Suppressor macrophage treated with lipopolysaccharide for 4 hours (primary cell): Measurements from ENCODE around the gene ARHGAP10.
"Not testable (repeated sequence)": the region's sequence is repeated elsewhere in the genome, so short reads cannot be mapped to it uniquely, and the experiment has no call there.

Experiments used
- DNase-seq: peaks from one replicate; pipeline ENCODE4 v3.0.0-alpha.2; 2020

The ARHGAP10 gene

DNA sequence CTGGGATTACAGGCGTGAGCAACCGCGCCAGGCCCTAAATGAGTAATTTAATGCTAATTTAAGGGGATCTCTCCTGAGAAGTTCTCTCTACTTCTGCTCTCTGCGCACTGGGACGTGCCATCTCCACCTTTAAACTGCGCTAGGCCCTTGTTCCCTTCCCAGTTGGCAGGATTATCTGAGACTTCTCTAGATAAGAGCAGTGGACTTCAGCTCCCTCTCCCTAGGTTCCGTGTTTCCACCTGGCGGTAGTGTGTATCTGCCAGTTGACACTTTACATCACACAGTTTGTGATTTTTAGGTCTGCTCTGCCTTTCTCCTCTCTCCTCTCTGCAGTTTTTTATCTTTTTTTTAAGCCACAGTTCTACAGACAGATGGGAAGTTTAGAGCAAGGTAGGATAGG is 40.2 kb downstream of the ARHGAP10 start:
- no peak for DNase-seq

DNA sequence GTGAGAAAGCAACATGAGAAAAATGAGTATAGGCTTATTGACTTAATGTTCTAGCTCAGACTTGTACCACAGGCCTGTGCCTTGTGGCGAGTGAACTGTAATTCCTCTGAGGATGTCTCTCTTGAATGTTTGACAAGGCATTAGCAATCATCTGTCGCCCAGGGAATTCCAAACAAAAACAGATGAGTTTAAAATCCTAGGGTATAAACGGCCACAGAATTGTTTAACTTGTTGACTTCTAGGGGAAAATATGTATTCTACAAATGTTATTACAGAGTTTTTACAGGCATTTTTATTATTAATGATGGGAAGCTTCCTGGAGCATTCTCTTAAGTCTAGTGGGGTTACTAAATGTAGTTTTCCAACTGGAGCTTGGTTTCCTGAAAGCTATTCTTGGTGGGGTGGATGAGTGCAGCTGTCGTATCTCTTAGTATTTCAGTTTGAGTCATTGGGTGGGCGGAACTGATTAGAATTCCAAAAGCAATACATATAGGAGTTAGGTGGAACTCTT is 40.6 kb downstream of the ARHGAP10 start:
- DNase-seq, result no peak

DNA sequence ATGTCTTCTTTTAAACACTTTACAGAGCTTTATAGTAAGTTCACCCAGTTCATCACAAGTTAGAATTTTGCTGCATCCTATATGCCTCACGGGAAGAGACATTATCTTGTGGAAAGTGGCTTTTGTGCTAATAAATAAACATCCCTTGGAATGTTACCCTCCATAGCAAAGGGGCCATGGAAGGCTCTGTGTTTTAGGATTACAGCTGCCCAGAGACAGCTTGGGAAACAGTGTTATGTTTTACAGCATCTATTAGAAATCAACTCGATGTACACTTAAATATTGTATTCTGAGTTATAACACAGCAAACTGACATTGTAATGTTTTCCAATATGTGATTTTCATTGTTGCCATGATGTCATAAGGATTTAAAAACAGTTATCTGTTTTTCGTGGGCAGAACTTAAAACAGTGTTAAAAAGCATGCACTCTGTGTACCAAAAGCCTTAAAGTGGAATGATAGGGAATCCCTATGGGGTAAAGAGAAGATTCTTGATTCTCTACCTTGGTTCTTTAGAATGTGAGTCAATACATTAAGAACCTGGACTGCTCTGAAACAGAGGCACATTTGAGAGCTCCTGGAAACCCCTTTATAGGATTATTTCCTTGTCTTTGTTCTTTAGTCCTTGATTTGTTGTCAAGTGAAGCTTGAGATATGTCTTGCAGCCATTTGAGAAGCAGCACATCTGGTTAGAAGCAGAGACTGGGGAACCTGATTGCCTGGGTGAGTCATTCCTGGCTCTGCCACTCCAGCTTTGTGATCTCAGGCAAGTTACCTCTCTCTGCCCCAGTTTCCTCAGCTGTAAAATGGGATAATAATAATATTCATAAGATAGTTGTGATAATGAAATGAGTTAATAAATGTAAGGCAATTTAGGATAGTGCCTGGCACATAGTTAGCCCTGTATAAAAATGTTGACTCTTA is 41.6 kb downstream of the ARHGAP10 start:
- no peak for DNase-seq

DNA sequence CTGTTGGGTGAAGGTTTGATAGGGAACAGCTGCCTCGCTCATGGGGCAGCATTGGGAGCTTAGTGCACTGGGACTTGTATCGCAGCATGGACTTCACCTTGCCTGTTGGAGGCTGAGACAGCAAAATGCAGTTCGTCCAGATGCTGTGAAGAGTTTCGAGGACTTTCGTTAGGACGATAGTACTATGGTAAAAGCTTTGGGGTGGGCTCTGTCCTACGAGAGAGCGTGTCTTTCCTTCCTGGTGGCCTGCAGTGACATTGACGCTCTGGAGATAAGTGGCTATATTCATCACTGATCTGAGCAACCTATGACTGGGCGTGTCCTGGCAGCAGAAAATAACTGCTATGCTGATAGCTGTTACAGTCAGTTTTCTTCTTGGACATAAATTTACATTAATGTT is 44.8 kb downstream of the ARHGAP10 start:
- DNase-seq, result no peak

DNA sequence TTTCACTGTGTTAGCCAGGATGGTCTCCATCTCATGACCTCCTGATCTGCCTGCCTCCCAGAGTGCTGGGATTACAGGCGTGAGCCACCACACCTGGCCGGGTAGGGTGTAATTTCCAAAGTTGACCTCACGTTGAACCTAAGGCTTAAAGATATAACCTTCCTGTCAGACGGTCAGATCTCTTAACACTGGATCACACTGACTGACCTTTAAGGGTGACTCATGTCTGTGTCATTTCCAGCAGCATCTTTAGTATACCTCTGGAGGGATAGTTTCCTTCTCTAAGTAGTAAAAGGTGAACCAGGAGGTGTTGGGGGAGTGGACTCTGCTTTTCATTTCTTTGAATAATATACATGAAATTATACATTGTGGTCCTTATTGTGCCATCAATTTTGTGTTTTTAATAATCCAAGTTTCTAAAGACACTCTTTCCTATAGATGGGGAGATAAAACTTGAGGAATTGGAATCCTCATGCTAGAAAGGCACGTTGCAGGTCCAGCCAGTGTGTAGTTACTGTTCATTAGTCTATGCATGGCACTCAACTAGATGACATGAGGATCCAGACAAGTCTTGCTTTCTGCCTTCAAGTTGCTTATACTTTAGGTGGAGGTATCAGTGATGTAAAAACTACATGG is 45.7 kb downstream of the ARHGAP10 start:
- peak; percentile 35 for DNase-seq

DNA sequence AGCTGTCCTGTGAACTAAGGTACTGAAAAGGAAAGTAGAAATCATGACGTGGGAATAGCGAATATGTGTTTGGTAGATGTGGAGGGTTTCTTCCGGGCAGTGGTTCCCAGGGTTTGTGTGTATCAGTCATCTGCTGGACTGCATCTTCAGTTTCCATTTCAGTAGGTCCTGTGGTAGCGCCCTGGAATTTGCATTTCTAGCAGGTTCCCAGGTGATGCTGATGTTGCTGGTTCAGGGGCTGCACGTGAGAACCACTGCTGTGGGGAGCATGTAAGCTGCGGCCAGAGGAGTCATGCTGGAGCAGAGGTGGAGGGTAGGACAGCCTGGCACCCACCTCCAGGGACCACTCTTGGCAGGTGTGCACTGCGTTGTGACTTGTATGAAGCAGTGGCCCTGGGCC is 47.1 kb downstream of the ARHGAP10 start:
- no peak for DNase-seq

DNA sequence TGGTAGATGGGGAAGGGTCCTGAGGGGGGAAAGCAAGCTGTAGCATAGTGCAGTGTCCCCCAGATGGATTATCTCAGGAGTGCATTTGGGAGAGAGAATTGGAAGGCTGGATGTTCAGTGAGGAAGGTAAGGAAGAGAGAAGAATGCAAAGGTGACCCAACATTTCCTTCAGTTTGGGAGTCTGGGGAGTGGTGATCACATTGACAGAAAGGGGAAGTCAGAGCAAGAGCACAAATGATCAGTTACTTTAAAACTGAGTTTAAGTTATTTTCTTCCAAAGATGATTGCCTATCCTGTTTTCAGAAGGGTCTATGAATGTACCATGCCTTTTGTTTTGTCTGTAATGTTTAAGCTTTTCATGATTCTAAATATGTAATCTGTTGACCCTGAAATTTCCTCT is 47.6 kb downstream of the ARHGAP10 start:
- DNase-seq, result peak; percentile 57

DNA sequence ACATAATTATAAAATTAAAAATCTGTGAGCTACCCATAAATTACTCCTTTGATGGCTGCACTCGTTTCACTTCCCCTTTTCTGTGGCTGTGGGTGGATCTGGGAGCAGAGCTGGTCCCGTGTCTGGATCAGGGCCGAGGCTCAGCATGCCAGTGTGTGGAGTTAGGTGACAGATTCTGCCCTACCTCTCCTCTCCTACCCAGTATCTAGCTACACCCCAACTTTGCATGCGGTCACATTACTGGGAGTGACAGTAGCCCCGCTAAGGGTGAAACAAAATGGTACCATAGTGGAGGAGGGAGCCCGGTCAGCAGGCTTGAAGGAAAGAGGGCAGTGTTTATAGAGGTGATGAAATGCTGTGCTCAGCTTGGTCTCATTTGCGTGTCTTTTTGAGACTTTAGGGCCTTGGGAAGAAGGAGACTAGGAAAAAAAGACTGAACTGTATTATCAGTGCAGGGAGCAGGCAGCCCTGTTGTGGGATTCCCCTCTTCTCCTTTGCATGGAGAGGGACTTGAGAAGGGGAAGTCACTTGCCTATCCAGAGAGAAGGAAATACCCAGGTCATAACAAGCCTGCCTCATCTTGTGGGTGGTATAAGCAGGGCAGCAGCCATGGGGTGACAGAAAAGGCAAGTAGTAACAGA is 48.4 kb downstream of the ARHGAP10 start:
- peak; percentile 91 for DNase-seq

DNA sequence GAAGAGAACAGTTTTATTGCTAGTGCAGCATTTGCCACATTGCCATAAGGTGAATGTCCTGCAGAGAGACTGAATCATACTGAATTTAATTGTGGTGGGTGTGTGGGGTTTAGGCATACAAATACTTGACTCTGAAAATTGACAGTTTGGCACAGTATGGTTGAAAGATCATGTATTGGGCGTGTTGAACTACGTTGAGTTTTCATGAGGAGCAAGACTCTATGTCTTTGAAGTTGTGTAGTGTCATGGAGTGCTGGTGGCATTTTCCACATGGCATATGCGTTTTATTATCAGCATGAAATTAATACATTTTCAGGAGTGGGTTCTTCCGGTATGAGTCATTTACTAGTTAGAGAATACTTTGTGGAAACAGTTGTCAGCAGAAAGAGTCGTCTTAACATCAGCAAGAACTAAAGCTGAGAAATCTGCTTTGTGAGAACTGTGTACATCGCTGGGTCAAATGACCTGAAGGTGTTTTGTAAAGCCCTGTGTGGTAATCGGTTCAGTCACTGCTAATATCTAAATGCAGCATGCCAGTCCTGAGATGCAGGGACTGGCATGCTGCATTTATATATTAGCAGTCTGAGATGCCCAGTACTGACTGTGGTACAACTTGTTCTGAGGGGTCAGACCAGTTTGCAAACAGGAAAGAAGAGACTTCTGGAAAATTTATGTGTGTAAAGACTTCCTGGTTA is 50.3 kb downstream of the ARHGAP10 start:
- DNase-seq, result peak; percentile 63

DNA sequence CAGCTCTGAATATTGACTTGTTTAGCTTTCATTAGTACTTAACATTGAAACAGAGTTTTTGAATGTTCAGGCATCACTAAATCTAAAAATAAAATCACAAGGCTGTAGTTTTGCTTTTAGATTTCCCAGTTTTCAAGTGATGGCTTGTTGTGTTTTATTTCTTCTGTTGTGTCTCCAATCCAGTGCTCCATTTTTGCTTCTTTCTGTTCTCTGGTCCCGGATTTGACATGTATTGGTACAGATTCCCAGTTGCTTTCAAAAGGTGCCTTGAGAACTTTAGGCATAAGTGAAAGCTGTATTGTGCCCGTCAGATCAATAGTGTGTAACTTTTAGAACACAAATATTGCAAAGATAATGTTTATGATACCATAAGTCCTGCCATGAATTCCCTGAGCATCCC is 53.2 kb downstream of the ARHGAP10 start:
- DNase-seq, result no peak

DNA sequence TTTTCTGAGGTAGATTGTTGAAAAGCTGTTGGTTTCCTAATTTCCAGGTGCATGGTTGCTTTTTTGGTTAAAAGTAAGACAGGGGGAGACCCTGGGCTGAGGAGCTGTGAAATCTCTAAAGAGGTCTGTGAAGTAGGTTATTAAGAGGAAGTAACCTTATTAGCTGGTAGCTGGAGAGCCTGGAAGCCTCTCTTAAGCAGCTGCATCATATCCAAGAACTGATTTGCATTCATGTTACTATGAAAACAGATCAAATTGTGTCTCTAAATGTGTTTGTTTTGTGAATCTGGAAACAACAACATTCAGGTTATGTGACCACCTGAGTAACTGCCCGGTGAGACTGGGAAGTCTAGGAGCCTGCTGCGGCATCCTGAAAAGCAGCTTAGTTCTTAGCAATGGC is 54.1 kb downstream of the ARHGAP10 start:
- peak; percentile 69 for DNase-seq

DNA sequence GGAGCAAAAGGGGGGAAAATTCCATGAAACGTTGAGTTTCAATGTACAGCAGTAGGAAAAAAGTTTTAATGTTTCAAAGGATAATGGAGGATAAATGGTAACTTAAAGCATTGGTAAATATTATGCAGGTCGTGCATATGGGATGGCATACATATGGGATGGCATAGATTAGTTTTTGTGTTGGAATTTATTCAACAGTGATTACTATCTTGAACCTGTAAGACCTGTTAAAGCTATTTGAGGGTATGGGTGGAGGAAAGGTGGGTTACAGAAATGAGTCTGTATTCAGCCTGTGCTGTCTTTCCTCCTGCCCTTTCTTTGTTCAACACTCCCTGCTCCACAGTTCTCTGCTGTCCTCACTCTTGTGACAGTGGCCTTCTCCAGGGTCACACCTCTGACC is 54.6 kb downstream of the ARHGAP10 start:
- DNase-seq, result no peak

DNA sequence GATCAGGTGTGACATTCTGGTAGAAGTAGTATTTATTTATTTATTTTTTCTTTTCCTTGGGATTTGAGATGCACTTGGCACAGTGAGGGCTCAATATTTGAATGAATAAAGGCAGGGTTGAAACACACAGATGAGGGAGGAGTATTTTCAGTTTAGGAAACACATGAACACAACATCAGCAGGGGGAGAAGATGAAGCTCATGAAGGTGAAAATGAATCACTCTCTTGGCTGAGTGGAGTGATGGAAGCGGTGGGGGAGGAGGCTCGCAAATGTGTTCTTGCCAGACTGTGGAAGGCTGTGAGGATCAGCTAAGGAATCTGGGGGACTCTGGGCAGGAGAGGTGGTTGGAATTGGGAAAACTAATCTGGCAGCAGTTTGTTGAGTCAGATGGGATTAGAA is 55.3 kb downstream of the ARHGAP10 start:
- no peak for DNase-seq

DNA sequence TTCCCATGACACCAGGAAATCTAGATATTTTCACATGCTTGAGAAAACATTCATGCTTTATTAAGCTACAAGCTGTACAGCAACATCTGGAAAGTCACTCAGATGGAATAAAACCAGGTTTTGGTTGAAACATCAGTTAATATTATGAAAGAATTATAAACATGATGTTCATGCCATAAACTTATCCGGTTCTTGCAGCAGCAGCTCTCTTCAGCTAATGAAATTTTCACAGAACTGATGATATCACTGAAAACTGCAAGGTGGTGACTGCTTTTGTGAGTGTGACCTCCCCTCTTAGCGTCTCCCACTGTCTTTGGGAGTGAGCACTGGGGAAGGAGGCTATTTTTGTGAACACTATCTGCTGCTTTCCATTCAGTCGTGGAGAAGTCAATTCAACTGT is 56.9 kb downstream of the ARHGAP10 start:
- DNase-seq, result no peak

DNA sequence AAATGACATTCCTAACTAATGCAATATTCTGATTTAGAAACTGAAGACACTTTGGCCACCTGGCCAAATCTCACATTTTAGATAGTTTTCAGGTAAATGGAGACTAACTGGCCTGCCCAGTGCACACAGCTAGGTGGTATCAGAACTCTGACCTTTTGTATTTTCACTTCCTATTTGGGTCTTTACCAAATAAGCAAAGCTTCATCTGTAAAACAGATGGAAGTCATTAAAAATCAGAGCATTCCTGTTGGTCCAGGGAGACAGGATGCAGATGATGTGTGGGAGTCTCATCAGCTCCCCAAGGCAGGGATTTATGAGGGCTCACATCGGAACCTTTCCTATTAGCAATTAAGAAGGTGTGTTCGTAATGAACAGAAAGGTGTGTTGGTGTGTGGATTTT is 57.7 kb downstream of the ARHGAP10 start:
- no peak for DNase-seq

DNA sequence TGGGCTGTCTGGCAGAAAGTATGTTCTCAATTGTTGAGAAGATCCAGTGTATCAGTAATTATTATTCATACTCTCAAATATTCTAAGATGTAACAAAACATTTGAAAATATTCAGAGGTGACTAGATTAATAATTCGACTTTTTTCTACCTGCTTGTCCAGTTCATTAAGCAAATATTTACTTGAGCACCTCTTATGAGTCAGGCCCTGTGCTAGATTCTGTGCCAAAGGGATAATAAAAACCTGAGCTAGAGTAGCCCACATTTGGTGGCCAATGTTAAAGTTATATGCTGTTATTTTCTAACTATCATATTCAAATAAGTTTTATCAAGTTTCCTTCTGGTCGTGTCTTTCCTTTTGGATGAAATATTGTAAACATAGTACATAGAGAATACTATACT is 58.5 kb downstream of the ARHGAP10 start:
- DNase-seq, result no peak

DNA sequence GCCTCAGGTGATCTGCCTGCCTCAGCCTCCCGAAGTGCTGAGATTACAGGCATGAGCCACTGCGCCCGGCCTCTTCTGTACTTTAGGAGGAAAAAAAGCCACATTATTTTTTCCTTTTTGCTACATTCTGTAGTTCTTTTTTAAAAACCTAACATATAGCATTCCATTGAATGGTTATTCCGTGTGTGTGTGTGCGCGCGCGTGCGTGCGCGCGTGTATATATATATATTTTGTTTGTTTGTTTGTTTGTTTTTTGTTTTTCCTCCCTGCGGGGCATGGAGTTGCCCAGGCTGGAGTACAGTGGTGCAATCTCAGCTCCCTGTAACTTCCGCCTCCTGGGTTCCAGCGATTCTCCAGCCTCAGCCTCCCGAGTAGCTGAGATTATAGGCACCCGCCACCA is 59.5 kb downstream of the ARHGAP10 start:
- no peak for DNase-seq

DNA sequence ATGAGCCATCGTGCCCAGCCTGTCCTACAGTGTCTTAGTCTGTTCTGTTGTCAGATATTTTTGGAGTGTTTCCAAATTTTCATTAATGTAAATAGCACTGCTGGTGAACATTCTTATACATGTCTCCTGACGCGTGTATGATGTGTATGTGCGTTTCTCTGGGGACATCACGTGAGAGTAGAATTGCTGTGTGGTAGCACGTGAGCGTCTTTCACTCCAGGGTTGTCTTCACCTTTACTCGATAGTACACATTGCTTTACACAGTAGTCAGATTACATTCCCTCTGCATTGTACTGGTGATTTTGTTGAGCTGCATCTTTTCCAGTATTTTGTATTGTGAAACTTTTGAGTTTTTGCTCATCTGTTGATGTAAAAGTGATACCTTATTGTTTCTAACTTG is 60.0 kb downstream of the ARHGAP10 start:
- DNase-seq, result no peak

DNA sequence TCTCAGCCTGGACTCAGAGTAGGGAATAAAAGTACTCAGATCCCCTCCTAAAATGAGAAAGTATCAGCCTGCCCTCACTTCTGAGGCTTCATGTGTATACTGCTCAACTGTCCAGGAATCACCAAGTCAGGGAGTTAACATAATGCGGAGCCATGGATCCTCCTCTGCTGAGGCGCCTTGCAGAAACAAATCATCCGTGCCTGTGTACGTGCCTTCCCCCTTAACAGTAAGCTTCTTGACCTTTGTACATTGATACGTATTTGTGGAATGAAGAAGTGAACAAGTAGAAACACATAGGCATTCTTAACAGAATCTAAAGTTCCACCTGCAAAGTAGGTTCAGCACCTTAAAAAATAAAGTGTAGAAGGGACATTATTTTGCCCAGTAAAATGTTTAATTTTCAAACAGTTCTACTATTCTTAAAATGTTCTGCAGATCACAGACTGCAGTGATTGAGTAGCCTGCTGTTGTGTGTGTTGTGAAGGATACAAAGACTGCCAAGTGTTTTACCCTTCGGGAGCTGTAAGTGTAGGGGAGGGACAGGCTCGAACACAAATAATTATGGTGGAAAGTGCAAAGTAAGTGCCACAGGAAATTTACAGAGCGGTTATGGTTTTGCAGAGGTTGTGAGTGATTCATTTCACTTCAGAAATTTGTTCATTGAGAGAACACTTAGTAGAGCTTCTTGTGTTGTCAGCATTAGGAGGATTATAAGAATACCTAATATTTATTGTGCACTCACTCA is 61.9 kb downstream of the ARHGAP10 start:
- no peak for DNase-seq

DNA sequence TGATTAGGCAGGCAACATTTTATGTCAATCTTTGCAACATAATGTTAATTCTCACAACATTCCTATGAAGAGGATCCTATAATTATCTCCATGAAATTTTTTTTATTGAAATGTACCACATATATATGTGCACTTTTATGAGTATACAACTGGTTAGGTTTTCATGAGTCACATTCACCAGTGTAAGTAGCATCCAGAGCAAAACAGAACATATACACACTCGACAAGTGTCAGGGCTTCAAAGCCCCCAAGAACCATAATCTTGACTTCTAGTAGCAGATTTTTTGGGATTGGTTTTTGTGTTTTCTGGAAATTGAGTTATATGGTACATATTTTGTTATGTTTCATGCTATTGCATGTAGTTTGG is 62.4 kb downstream of the ARHGAP10 start:
- no peak for DNase-seq

DNA sequence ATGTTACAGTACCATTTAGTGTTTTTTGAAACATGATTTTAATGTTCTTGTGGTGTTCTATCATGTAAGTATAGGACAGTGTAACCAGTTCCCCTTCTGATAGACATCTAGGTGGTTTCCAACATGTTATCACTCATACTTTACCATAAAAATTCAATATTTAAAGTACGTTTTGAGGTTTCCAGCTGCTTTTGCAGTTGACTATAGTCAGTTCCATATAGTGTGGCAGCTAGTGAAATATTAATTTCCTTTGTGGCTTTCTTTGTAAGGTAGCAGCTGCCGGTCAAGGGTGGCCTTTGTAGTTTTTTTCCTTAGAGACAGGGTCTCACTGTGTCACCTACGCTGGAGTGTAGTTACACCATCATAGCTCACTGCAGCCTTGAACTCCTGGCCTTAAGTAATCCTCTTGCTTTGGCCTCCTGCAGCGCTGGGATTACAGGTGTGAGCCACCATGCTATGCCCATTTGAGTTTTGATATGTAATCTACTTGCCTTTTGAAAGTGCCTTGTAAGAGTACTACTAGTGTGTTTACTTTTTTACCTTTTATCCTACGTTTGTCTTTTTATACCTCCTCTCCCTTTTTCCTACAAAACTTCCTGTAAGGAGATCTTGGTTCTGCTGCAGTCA is 63.0 kb downstream of the ARHGAP10 start:
- no peak for DNase-seq

DNA sequence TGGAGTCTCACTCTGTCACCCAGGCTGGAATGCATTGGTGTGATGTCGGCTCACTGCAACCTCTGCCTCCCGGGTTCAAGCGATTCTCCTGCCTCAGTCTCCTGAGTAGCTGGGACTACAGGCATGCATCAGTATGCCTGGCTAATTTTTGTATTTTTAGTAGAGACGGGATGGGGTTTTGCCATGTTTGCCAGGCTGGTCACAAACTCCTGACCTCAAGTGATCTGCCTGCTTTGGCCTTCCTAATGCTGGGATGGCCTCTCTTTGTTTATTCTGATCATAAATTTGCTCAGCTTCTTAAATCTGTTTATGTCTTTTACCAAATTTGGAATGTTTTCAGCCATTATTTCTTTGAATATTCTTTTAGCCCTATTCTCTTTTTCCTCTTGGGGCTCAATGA is 67.2 kb downstream of the ARHGAP10 start:
- DNase-seq, result not testable (repeated sequence)
